Hindlimb muscle (tissue), 1 donor: Measurements from ENCODE around the gene LIPM. TPM values are rescaled to one million over a fixed set of nuclear protein-coding genes. Genes with fewer than 3 reads are reported as not detected.

Source experiments
- DNase-seq: peaks from one replicate; pipeline ENCODE4 v3.0.0-alpha.2; 2013
- polyA plus RNA-seq: library from polyadenylated mRNA; unstranded; fragments of 120-200 nt; gene quantifications from one replicate; pipeline ENCODE4 v1.2.1, GENCODE V29; 2013; ENCODE audit not compliant: insufficient read length

LIPM gene
- polyA plus RNA-seq = not detected

DNA sequence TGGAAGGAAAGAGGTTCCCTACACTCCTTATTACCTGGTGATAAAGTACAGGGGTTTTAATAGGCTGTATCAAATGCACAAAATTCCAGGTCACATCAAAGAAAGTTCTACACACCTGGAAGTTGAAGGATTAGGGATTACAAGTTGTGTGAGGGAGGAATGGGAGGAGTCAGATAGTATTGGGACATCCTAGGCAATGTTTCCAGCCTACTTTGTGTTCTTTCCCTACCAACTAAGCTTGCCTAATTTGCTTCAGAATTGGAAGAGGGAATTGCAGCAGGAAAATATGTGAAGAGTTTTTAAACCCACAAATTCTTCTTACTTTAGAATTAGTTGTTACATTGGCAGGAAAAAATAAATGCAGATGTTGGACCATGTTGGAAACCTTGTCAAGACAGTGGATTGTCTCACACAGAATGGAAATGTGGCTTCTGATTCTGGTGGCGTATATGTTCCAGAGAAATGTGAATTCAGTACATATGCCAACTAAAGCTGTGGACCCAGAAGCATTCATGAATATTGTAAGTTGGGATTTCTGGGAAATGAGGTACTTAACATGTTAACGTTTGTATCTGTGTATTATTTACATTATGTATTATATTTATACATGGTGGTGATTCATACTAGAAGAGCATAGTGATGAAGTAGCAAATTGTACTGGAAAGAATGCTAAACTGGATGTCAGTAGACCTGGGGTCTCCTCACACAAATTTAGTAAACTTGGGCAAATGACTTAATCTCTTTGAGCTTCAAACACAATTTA is at the start of gene LIPM:
TSS of gene LIPM (plus strand) at position 208 of the 763 bp plus-strand sequence. CDS start at position 375, 167 bp downstream.
- no peak for DNase-seq

DNA sequence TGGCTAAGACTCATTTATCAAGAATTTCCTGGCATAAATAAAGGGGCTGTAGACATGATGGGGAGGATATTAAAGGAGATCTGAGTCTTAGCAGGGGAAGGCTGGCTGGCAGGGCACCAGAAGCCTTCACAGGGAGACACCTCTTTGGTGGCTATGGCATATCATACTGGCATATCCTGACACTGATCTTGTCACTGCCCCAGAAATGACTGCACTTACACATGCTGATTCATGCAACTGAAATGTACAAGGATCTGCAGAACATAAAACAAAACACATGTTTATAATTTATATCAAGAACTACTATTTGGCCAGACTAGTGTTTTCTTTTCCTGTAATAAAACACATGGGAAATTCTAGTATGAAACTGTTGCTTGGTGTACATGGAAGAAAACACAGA is 48.2 kb upstream of the LIPM start:
- DNase-seq = no peak

DNA sequence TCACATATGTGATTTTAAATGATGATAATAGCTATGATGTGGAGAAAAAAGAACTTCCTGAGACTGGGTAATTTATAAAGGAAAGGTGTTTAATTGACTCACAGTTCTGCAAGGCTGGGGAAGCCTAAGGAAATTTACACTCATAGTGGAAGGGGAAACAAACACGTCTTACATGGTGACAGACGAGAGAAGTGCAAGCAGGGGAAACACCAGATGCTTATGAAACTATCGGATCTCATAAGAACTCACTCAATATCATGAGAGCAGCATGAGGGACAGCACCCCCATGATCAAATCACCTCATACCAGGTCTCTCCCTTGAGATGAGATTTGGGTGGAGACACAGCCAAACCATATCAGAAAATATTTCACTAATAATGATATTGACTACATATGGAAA is 46.8 kb upstream of the LIPM start:
- DNase-seq = no peak

GRCh38 chr10:88756660-88757059 is 45.9 kb upstream of the LIPM start:
- DNase-seq = no peak

GRCh38 chr10:88759366-88760101 is 43.0 kb upstream of the LIPM start, which contains the start of gene LIPN:
Gene LIPN, plus strand, starts transcription at chr10:88760020. Its CDS starts 1,386 bp downstream, at chr10:88761406.
- DNase-seq = no peak

DNA sequence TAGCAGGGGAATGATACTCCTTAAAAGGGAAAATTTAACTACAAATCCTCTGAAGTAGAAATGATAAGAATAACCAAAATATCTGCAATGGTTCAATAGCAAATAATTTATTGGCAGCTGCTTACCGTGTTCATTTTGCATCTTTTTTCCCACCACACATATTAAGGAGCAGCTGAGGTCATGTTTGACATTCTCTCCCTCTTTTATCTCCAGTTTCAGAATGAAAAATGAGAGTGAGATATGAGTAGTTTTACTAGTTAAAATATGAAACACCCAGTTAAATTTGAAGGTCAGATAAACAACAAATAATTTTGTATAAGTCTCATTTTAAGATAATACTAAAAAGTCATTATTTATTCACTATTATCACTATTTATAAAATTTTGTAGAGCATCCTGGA is 39.6 kb upstream of the LIPM start:
- no peak for DNase-seq

- DNase-seq = no peak
Observed at GRCh38 chr10:88763441-88763840, 39.1 kb upstream of the LIPM start.

DNA sequence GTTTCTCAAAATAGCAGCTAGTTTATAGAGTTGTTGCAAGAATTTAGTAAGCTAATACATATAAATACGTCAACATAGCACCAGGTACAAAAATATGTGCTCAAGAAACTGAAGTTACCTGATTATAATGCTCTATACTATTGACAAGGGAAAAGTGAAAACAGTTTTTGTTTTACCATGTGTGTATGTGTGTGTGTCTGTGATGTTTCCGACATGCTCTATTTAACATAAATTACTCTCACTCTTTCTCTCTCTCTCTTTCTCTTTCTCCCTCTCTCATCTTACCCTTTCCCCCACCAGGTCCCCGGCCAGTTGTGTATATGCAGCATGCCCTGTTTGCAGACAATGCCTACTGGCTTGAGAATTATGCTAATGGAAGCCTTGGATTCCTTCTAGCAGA is 38.4 kb upstream of the LIPM start:
- no peak for DNase-seq

- DNase-seq = no peak
Observed at GRCh38 chr10:88765816-88766215, 36.7 kb upstream of the LIPM start.

- DNase-seq = no peak
Observed at GRCh38 chr10:88769384-88769783, 33.1 kb upstream of the LIPM start.

DNA sequence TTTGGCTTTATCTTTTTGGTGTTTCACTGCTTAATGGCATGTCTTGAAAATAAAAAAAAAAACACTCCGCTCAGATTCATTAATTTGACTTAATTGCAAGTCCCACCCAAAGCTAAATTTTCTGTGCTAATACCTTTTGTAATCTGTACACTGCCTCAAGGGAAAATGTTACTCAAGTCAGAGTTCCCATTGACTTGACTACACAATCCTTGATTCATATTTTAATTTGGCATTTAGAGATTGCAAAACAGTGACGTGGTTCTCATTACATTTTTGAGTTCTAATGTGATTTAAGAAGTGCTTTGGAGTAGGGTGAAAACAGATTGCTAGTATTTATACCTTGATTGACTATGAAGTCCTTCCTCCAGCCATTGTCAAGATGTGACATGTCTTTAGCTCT is 21.3 kb upstream of the LIPM start:
- no peak for DNase-seq

- DNase-seq = no peak
Observed at GRCh38 chr10:88782222-88782621, 20.3 kb upstream of the LIPM start.

DNA sequence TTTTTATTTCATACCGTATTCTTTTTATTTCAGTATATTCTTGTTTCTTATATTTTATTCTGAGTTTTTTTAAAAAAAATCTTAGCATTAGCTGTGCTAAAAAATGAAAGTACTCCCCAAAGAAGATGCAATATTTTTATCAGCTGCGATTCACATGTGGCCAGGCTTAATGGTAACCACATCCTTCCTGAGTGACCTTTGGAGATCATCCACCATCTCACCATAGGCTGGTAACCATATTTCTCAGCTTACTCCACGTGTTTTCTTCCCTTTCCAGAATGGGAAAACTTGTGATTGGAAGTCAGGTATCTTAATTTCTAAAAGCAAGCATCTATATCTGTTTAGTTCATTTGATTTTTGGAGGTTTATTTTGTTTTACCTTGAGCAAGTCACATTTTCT is 18.8 kb upstream of the LIPM start:
- DNase-seq = no peak

GRCh38 chr10:88786032-88786770 is 16.3 kb upstream of the LIPM start:
- no peak for DNase-seq

DNA sequence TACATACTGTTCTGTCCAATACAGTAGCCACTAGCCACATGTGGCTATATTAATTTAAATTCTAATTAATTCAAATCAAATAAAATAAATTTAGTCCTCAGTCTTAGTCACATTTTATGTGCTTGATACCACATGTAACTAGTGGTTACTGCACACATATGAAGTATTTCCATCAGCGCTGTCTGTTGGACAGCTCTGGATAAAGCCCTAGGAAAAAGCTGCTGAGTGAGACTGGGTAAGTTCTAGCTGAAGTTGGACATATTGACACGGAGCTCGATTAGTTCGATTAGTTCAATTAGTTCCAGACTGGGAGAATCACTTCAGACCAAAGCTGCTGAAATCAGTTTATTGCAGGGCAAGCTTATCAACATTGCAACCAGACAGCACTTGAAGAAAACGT is 15.1 kb upstream of the LIPM start:
- no peak for DNase-seq

GRCh38 chr10:88788924-88789323 is 13.6 kb upstream of the LIPM start:
- no peak for DNase-seq

- no peak for DNase-seq
Observed at GRCh38 chr10:88791924-88792323, 10.6 kb upstream of the LIPM start.

GRCh38 chr10:88792661-88793060 is 9.9 kb upstream of the LIPM start:
- no peak for DNase-seq

DNA sequence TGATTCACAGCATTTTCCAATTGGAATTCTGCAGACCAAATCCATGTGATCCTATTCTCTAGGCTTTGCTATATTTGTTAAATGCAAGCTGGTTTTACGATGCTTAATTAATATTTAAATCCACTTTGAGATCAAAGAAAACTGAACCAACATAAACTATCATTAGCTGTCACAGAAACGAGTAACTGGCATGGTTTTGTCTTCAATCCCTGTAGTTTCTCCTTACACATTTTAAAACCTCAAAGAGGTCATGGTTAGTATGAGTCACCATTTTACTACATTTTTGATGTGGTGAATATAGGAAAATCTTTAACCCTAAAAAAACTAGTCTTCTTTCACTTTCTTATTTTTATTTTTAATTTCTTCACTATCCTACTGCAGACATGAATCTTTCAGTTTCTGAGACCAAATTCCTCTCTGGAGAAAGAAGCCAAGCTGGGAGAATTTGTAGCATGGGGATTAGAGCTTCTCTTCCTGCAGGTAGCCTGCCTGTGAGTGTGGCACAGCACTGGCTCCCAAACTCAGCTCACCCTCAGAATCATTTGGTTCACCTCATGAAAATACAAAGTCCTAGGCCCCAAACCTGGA is 8.7 kb upstream of the LIPM start:
- no peak for DNase-seq

- DNase-seq = no peak
Observed at GRCh38 chr10:88794731-88795130, 7.8 kb upstream of the LIPM start.

DNA sequence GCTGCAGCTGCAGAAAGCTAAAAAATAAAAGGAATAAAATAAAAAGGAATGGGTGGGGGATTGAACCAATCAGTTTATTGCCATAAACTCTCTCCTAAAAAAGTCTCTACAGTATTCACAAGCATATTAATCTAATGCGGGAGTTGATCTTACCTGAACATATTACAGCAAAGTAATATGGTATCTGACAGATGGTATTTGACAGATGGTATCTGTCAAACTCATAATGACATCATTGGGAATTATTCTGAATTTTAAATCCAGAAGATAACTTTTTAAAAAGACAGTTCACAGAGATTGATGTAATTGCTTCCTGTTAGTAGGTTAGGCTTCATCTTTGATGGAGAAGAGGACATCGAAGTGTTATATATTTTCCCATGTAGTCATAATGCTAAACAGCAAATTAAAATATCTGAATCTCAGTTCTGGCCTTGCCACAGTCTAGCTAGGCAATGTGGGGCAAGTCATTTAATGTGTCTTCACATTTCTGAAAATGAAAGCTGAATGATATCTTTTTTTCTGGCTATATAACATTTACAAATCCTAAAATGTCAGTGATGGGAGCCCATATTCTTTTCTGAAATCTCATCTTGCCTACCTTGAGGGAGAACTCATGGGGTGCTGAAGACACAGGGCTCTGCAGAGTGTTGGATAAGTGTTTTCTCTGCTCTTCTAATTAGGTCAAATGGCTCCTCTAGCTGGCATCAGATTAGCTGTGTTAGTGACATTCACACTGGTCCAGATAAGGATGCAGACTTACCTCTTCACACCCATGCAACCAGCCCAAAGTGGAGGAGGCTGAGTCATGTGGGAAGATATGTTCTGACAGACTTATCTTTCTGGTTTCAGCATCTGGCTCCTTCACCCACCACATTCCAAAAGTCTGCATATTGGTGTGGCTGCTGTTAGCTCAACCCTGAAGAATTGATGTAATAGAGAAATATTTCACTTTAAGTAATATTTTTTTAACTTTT is 2.1 kb upstream of the LIPM start:
- DNase-seq = no peak

- DNase-seq = no peak
Observed at GRCh38 chr10:88803641-88804040, 1.1 kb downstream of the LIPM start.
